WERI-Rb-1 (cell line): ENCODE measurements around the gene RAD54L2.
"Not testable (repeated sequence)": the region's sequence is repeated elsewhere in the genome, so short reads cannot be mapped to it uniquely, and the experiment has no call there.

ENCODE experiments used
- DNase-seq: peaks from one replicate; pipeline ENCODE4 v3.0.0-alpha.2; 2020
- H3K27ac ChIP-seq: fragments of 250-450 bp; sonication (Bioruptor Pico); 2 replicates; pipeline ENCODE4 v1.5.1; 2020; ENCODE audit warnings: mild to moderate bottlenecking, moderate library complexity
- H3K27me3 ChIP-seq: fragments of 250-450 bp; sonication (Bioruptor Pico); 2 replicates; pipeline ENCODE4 v1.5.1; 2021; ENCODE audit warnings: mild to moderate bottlenecking, low read depth, moderate library complexity; ENCODE audit not compliant: insufficient read depth, severe bottlenecking
- H3K36me3 ChIP-seq: fragments of 250-450 bp; sonication (Bioruptor Pico); 2 replicates; pipeline ENCODE4 v1.5.1; 2020; ENCODE audit warnings: mild to moderate bottlenecking, moderate library complexity
- H3K4me3 ChIP-seq: 2 replicates; pipeline ENCODE4 v1.5.1; 2011; ENCODE audit warnings: low read depth, mild to moderate bottlenecking, control low read depth, low read length
- H3K9me3 ChIP-seq: fragments of 250-450 bp; sonication (Bioruptor Pico); 2 replicates; pipeline ENCODE4 v1.5.1; 2021; ENCODE audit warnings: mild to moderate bottlenecking, moderate library complexity; ENCODE audit not compliant: severe bottlenecking
- TF ChIP-seq, protein P1 (sequence below): IDR thresholded peaks from 2 replicates; pipeline ENCODE4 v1.5.1; 2011; ENCODE audit warnings: low read depth, mild to moderate bottlenecking, control low read depth, inconsistent platforms, low read length

RAD54L2 gene

GRCh38 chr3:51522273-51522962, 16.1 kb upstream of the RAD54L2 start:
- Histone ChIP-seq H3K9me3 (no peaks in the 10 kb centered on the region), H3K27ac (no peak overlapping the region), H3K27me3 (no peaks in the 10 kb centered on the region), H3K36me3 (no peaks in the 10 kb centered on the region), H3K4me3 (no peak overlapping the region)
- TF ChIP-seq, protein P1, sequence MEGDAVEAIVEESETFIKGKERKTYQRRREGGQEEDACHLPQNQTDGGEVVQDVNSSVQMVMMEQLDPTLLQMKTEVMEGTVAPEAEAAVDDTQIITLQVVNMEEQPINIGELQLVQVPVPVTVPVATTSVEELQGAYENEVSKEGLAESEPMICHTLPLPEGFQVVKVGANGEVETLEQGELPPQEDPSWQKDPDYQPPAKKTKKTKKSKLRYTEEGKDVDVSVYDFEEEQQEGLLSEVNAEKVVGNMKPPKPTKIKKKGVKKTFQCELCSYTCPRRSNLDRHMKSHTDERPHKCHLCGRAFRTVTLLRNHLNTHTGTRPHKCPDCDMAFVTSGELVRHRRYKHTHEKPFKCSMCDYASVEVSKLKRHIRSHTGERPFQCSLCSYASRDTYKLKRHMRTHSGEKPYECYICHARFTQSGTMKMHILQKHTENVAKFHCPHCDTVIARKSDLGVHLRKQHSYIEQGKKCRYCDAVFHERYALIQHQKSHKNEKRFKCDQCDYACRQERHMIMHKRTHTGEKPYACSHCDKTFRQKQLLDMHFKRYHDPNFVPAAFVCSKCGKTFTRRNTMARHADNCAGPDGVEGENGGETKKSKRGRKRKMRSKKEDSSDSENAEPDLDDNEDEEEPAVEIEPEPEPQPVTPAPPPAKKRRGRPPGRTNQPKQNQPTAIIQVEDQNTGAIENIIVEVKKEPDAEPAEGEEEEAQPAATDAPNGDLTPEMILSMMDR = no peak
- no peak for DNase-seq

DNA sequence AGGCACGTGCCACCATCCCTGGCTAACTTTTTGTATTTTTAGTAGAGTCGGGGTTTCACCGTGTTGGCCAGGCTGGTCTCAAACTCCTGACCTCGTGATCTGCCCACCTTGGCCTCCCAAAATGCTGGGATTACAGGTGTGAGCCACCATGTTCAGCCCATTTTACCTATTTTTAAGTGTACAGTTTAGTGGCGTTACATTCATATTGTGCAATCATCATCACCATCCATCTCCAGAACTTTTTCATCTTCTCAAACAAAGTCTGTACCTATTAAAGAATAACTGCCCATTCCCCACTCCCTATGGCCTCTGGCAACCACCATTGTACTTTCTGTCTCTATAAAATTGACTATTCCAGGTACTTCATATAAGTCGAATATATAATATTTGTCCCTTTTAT, 13.6 kb upstream of the RAD54L2 start:
- DNase-seq, H3K9me3 ChIP-seq, H3K4me3 ChIP-seq, H3K27ac ChIP-seq, H3K27me3 ChIP-seq, H3K36me3 ChIP-seq: not testable (repeated sequence)

GRCh38 chr3:51530485-51530884, 8.0 kb upstream of the RAD54L2 start:
- TF ChIP-seq, protein P1 = no peak
- no peak for DNase-seq
- H3K27ac ChIP-seq = no peak overlapping the region

GRCh38 chr3:51535146-51536019, 3.1 kb upstream of the RAD54L2 start:
- no peaks in the 10 kb centered on the region for H3K36me3 ChIP-seq
- no peak for DNase-seq
- TF ChIP-seq, protein P1 = no peak
- no peaks in the 10 kb centered on the region for H3K27me3 ChIP-seq
- H3K4me3 ChIP-seq = no peak overlapping the region
- H3K9me3 ChIP-seq = no peaks in the 10 kb centered on the region
- H3K27ac ChIP-seq = no peak overlapping the region

More at GRCh38 chr3:51530485-51530884, 8.0 kb upstream of the RAD54L2 start:
- Histone ChIP-seq H3K9me3 (no peaks in the 10 kb centered on the region), H3K36me3 (no peaks in the 10 kb centered on the region), H3K27me3 (no peaks in the 10 kb centered on the region), H3K4me3 (no peak overlapping the region)

DNA sequence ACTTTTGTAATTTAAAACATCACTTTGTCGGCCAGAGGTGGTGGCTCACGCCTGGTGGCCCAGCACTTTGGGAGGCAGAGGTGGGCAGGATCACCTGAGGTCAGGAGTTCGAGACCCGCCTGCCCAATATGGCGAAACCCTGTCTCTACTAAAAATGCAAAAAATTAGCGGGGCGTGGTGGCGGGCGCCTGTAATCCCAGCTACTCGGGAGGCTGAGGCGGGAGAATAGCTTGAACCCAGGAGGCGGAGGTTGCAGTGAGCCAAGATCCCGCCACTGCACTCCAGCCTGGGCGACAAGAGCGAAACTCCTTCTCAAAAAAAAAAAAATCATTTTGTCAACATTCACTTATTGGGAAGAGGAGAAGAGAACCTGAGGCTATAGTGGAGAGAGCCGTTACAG, 888 bp upstream of the RAD54L2 start:
- not testable (repeated sequence) for H3K27me3 ChIP-seq, H3K36me3 ChIP-seq, H3K9me3 ChIP-seq, DNase-seq
- H3K4me3 ChIP-seq = peak overlapping the region; percentile 87
- peak overlapping the region; percentile 77 for H3K27ac ChIP-seq

DNA sequence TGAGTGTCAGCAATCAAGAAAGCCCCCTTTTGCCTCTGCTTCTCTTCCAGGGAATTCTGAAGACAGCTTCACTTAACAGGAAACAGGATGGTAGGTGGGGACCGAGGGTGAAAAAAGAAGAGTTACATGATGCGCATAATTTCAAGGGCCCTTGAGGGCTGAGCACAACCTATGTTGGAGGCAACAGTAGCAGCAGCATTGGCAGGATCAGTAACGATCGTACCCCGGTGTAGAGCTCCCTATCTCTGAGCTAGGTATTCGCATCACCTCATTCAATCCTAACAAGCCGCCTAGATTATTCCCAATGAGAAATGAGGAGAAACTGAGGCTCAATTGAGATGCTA, 432 bp upstream of the RAD54L2 start:
- peaks cover 14% of the 10 kb centered on the region for H3K36me3 ChIP-seq
- peak overlapping the region; percentile 77 for H3K27ac ChIP-seq
- DNase-seq = peak; percentile 10
- no peaks in the 10 kb centered on the region for H3K9me3 ChIP-seq
- TF ChIP-seq, protein P1 = no peak
- peak overlapping the region; percentile 87 for H3K4me3 ChIP-seq
- H3K27me3 ChIP-seq = no peaks in the 10 kb centered on the region
